GM12878 (cell line): ENCODE data around the gene TBCD. TPM values are rescaled to one million over a fixed set of nuclear protein-coding genes. Genes with fewer than 3 reads are reported as not detected.

Experiments
- ATAC-seq: fragments of 200-7000 bp; cut with Tn5 transposase; 3 replicates; pipeline ENCODE4 v1.9.1; 2020; ENCODE audit warnings: mild to moderate bottlenecking, moderate library complexity
- BruUV-seq: library from RNA; stranded (reverse); fragments of 400-500 nt; replicated peaks from 2 replicates; lab custom pipeline; 2021; lab: Mats Ljungman, UMichigan
- CTCF ChIA-PET: fragments of 300-600 bp; sonication (Branson Sonifier 250); formaldehyde crosslinking; extraction: SDS; loops from one replicate; lab custom pipeline; 2021; ENCODE audit warnings: inconsistent platforms; lab: Yijun Ruan, JAX
- POLR2A ChIA-PET: fragments of 350-600 bp; formaldehyde crosslinking; extraction: SDS; loops from one replicate; lab custom pipeline; 2021; ENCODE audit warnings: inconsistent platforms; lab: Charles Lee
- RAD21 ChIA-PET: fragments of 300-600 bp; sonication (Branson Sonifier 250); formaldehyde crosslinking; loops from one replicate; lab custom pipeline; 2023; ENCODE audit warnings: antibody characterized with exemption; ENCODE audit not compliant: unreplicated experiment; lab: Charles Lee
- SMC1A ChIA-PET: fragments of 300-600 bp; sonication (Branson Sonifier 250); formaldehyde crosslinking; loops from one replicate; lab custom pipeline; 2023; ENCODE audit not compliant: unreplicated experiment, uncharacterized antibody; lab: Charles Lee
- DNase-seq: peaks from one replicate; pipeline ENCODE4 v3.0.0-alpha.2; 2011; ENCODE audit warnings: low read depth, low spot score
- FAIRE-seq: peaks from 3 replicates; lab custom pipeline; 2011; peaks lifted over from hg19 to GRCh38; lab: Jason Lieb, UNC
- H2AFZ ChIP-seq: 2 replicates; pipeline ENCODE4 v1.6.0; 2011; ENCODE audit warnings: low read depth, low read length, control low read depth; ENCODE audit not compliant: control insufficient read depth
- H3K27ac ChIP-seq: 2 replicates; pipeline ENCODE4 v1.5.1; 2011; ENCODE audit warnings: control low read depth; ENCODE audit not compliant: control insufficient read depth, insufficient read depth
- H3K27me3 ChIP-seq, 2 experiments: replicated peaks in 1 of 2; 2 replicates each; pipeline versions ENCODE4 v1.6.0 to v1.6.1; 2011; ENCODE audit warnings: low read length in 1 of 2; ENCODE audit not compliant: control insufficient read depth in 2 of 2, insufficient read depth in 2 of 2
- H3K36me3 ChIP-seq, 2 experiments: 2 replicates each; pipeline ENCODE4 v1.5.1; 2011; ENCODE audit warnings: low read length in 1 of 2; ENCODE audit not compliant: control insufficient read depth in 2 of 2, insufficient read depth in 2 of 2
- H3K4me1 ChIP-seq: 2 replicates; pipeline ENCODE4 v1.6.1; 2011; ENCODE audit warnings: mild to moderate bottlenecking, low read length, moderate library complexity, mixed read lengths; ENCODE audit not compliant: control insufficient read depth, insufficient read depth
- H3K4me2 ChIP-seq: 2 replicates; pipeline ENCODE4 v1.6.0; 2011; ENCODE audit warnings: control low read depth; ENCODE audit not compliant: control insufficient read depth, insufficient read depth
- H3K4me3 ChIP-seq: fragments of 200-600 bp; sonication (generic); 2 replicates; pipeline ENCODE4 v1.5.1; 2016
- H3K79me2 ChIP-seq: 2 replicates; pipeline ENCODE4 v1.6.0; 2011; ENCODE audit warnings: low read length; ENCODE audit not compliant: control insufficient read depth, insufficient read depth
- H3K9ac ChIP-seq: 2 replicates; pipeline ENCODE4 v1.8.0; 2011; ENCODE audit warnings: low read length, control low read depth, mixed read lengths; ENCODE audit not compliant: control insufficient read depth, insufficient read depth
- H3K9me3 ChIP-seq: replicated peaks from 3 replicates; pipeline ENCODE4 v1.5.1; 2011; ENCODE audit warnings: mild to moderate bottlenecking, low read length; ENCODE audit not compliant: control insufficient read depth, insufficient read depth
- H4K20me1 ChIP-seq: 2 replicates; pipeline ENCODE4 v1.6.0; 2011; ENCODE audit not compliant: control insufficient read depth, insufficient read depth
- CHD4 ChIP-seq: fragments of 200-600 bp; sonication (generic); IDR thresholded peaks from 2 replicates; pipeline ENCODE4 v1.6.1; 2016; ENCODE audit warnings: mild to moderate bottlenecking
- CTCF ChIP-seq, 3 experiments: IDR thresholded peaks in 2 of 3; conservative IDR thresholded peaks in 1 of 3; 2 replicates each; pipeline ENCODE4 v1.5.1; 2011; ENCODE audit warnings: low read depth in 3 of 3, low read length in 3 of 3, mild to moderate bottlenecking in 3 of 3, control low read depth in 2 of 3, moderate library complexity in 2 of 3, inconsistent platforms in 1 of 3, mixed read lengths in 1 of 3; ENCODE audit not compliant: control insufficient read depth in 2 of 3, insufficient read depth in 1 of 3; ENCODE audit errors: extremely low read depth in 1 of 3
- IKZF2 ChIP-seq, 2 experiments: fragments of 450-650 bp; IDR thresholded peaks; 2 replicates each; pipeline ENCODE4 v1.6.1; 2017; ENCODE audit warnings: mild to moderate bottlenecking in 2 of 2, moderate library complexity in 2 of 2
- PML ChIP-seq: IDR thresholded peaks from 2 replicates; pipeline ENCODE4 v1.6.1; 2012; ENCODE audit warnings: low read length, inconsistent platforms
- POU2F2 ChIP-seq: IDR thresholded peaks from 3 replicates; pipeline ENCODE4 v1.6.1; 2011; ENCODE audit warnings: low read depth, mild to moderate bottlenecking, low read length, borderline replicate concordance
- RB1 ChIP-seq: fragments of 450-650 bp; formaldehyde crosslinking; IDR thresholded peaks from 2 replicates; pipeline ENCODE4 v1.6.1; 2017; ENCODE audit warnings: mild to moderate bottlenecking, borderline replicate concordance
- SKIL ChIP-seq: fragments of 450-650 bp; IDR thresholded peaks from 2 replicates; pipeline ENCODE4 v1.6.1; 2017; ENCODE audit warnings: mild to moderate bottlenecking, low read depth, inconsistent platforms; ENCODE audit not compliant: poor library complexity, severe bottlenecking
- TBL1XR1 ChIP-seq: IDR thresholded peaks from 2 replicates; pipeline ENCODE4 v1.6.1; 2012; ENCODE audit warnings: low read depth, low read length, improper control_type of control experiment
- TCF3 ChIP-seq: IDR thresholded peaks from 2 replicates; pipeline ENCODE4 v1.6.1; 2012; ENCODE audit warnings: low read depth, mild to moderate bottlenecking, low read length, borderline replicate concordance; ENCODE audit not compliant: insufficient read depth
- ZZZ3 ChIP-seq: IDR thresholded peaks from 2 replicates; pipeline ENCODE4 v1.6.1; 2011; ENCODE audit warnings: low read depth; ENCODE audit not compliant: control insufficient read depth, insufficient read length
- WGBS: methylation state at CpG from one replicate; pipeline ENCODE4 v1.1.6; 2016; ENCODE audit warnings: low lambda C conversion rate; ENCODE audit not compliant: insufficient replicate concordance, insufficient coverage; ENCODE audit errors: missing lambda C conversion rate; 5-methylcytosine and 5-hydroxymethylcytosine counted together
- in situ Hi-C: fragments of 300-500 bp; cut with MboI; formaldehyde crosslinking; loops from 9 replicates; pipeline ENCODE4 v1.14.3; 2018; ENCODE audit warnings: mixed read lengths
- intact Hi-C: fragments of 100-400 bp; cut with micrococcal nuclease; formaldehyde crosslinking; loops from one replicate; pipeline ENCODE4 v1.14.2; 2022; ENCODE audit not compliant: unreplicated experiment
- polyA plus RNA-seq, 11 experiments: library from polyadenylated mRNA; depleted of rRNA in 4 of 11; unstranded in 6 of 11; stranded (reverse) in 5 of 11; fragments of >200 nt; fragmentation: Nextera tagmentation in 4 of 11; fragmentation: Illumina TruSeq in 1 of 11; extraction: Ambion mirVana in 4 of 11; extraction: Trizol in 1 of 11; gene quantifications; 1 replicate in 1 of 11; 2 replicates in 10 of 11; pipeline versions ENCODE4 v1.2.1 to v1.2.3, GENCODE V29; 2011 to 2016; ENCODE audit warnings: inconsistent platforms in 2 of 11, missing spikeins in 2 of 11, low read depth in 1 of 11
- total RNA-seq, 4 experiments: library from RNA; depleted of rRNA in 3 of 4; stranded (reverse); fragments of >200 nt in 3 of 4; fragmentation: Illumina TruSeq in 1 of 4; extraction: Trizol in 1 of 4; gene quantifications; 2 replicates each; pipeline versions ENCODE4 v1.2.1 to v1.2.3, GENCODE V29; 2013 to 2021
- TF ChIP-seq, protein P1 (sequence below): IDR thresholded peaks from 2 replicates; pipeline ENCODE4 v1.6.1; 2012; ENCODE audit warnings: low read depth, low read length, improper control_type of control experiment
- TF ChIP-seq, protein P2 (sequence below): IDR thresholded peaks from 2 replicates; pipeline ENCODE4 v1.6.1; 2011; ENCODE audit warnings: low read depth, mild to moderate bottlenecking, low read length, moderate library complexity, borderline replicate concordance; ENCODE audit errors: extremely low read depth

The TBCD gene
- total and polyA plus RNA-seq, 10 of the 15 experiments (the other 5 are each of a cell fraction or from before 2014, with no cell fraction given) = 10.3 to 114 (median 52.4) TPM

DNA sequence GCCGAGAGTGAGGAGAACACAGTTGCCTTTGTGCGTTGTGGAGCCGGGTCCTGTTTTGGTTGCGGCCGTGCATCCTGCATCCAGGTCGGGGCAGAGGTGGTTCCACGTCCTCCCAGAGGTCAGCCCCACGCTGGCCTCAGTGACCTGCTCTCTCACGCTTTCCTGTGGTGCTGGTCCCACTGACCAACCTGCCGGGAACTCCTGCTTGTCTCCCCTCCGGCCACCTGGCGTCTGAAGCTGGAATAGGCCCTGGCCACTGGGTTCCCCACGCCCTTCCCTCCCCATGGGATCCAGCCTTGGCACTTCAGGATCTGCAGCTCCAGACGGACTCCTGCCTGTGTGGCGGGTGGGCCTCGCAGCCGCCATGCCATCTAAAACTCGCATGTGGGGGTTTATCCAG, 173.5 kb downstream of the TBCD start:
- Histone ChIP-seq H3K4me2 (no peak overlapping the region), H3K27ac (no peak overlapping the region), H3K36me3 (peaks cover 0 to 40% of the 10 kb centered on the region in 2 experiments; a peak in 3 of 4 replicates), H3K79me2 (no peaks in the 10 kb centered on the region), H3K27me3 (no peaks in the 10 kb centered on the region), H3K9me3 (no peaks in the 10 kb centered on the region), H3K4me3 (no peak overlapping the region), H3K4me1 (no peaks in the 10 kb centered on the region), H4K20me1 (no peaks in the 10 kb centered on the region), H3K9ac (no peak overlapping the region), H2AFZ (no peak overlapping the region)
- DNase-seq (no peak), ATAC-seq (no peak), FAIRE-seq (no peak)
- RAD21 ChIA-PET = no interaction called here
- 92% methylated on average over 18 of the region's 18 CpGs for WGBS
- CTCF ChIA-PET = no interaction called here
- no TSS peak for BruUV-seq
- SMC1A ChIA-PET = no interaction called here
- intact Hi-C loops = no loop called here
- POLR2A ChIA-PET = no interaction called here
- no peak for TF ChIP-seq SKIL
- no peak for TF ChIP-seq TBL1XR1
- TF ChIP-seq IKZF2 (IDR thresholded peaks at IDR 0.05) = no peak
- no peak for TF ChIP-seq PML
- TF ChIP-seq, protein P1, sequence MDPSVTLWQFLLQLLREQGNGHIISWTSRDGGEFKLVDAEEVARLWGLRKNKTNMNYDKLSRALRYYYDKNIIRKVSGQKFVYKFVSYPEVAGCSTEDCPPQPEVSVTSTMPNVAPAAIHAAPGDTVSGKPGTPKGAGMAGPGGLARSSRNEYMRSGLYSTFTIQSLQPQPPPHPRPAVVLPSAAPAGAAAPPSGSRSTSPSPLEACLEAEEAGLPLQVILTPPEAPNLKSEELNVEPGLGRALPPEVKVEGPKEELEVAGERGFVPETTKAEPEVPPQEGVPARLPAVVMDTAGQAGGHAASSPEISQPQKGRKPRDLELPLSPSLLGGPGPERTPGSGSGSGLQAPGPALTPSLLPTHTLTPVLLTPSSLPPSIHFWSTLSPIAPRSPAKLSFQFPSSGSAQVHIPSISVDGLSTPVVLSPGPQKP = no peak
- TF ChIP-seq CHD4 = no peak
- TF ChIP-seq TCF3 = no peak
- TF ChIP-seq CTCF (IDR thresholded peaks at IDR 0.05 in 2 of 3, conservative IDR thresholded peaks at IDR 0.05 in 1 of 3; ENCODE audit: control insufficient read depth in 2 of 3, extremely low read depth in 1 of 3, insufficient read depth in 1 of 3, low read depth in 3 of 3, low read length in 3 of 3) = no peak
- no peak for TF ChIP-seq RB1
- TF ChIP-seq, protein P2, sequence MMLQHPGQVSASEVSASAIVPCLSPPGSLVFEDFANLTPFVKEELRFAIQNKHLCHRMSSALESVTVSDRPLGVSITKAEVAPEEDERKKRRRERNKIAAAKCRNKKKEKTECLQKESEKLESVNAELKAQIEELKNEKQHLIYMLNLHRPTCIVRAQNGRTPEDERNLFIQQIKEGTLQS = no peak
- TF ChIP-seq POU2F2 = no peak
- no peak for TF ChIP-seq ZZZ3
- in situ Hi-C loops = loop anchor here (5.0 kb wide), 1 partner anchor 143 kb away; no protein-coding TSS in a partner anchor
